Liver (tissue), 3 donors: ENCODE results near the gene JCAD.
"Not testable (repeated sequence)": the region's sequence is repeated elsewhere in the genome, so short reads cannot be mapped to it uniquely, and the experiment has no call there.

Experiments
- FOXA1 ChIP-seq: IDR thresholded peaks from 2 replicates; pipeline ENCODE4 v1.6.1; 2016; ENCODE audit warnings: antibody characterized with exemption
- GABPA ChIP-seq, 2 donors: IDR thresholded peaks in 1 of 2; conservative IDR thresholded peaks in 1 of 2; 2 replicates each; pipeline ENCODE4 v1.6.1; 2016; ENCODE audit warnings: antibody characterized with exemption in 2 of 2, mild to moderate bottlenecking in 1 of 2, moderate library complexity in 1 of 2
- JUND ChIP-seq, 2 donors: IDR thresholded peaks; 2 replicates each; pipeline ENCODE4 v1.6.1; 2016; ENCODE audit warnings: antibody characterized with exemption in 2 of 2
- RAD21 ChIP-seq, 2 donors: IDR thresholded peaks; 2 replicates each; pipeline ENCODE4 v1.6.1; 2016; ENCODE audit warnings: antibody characterized with exemption in 2 of 2, mild to moderate bottlenecking in 2 of 2
- SP1 ChIP-seq: IDR thresholded peaks from 2 replicates; pipeline ENCODE4 v1.6.1; 2018; ENCODE audit warnings: antibody characterized with exemption, mild to moderate bottlenecking
- YY1 ChIP-seq: IDR thresholded peaks from 2 replicates; pipeline ENCODE4 v1.6.1; 2016; ENCODE audit warnings: antibody characterized with exemption, mild to moderate bottlenecking
- TF ChIP-seq, protein P1 (sequence below): fragments of 150-350 bp; IDR thresholded peaks from 2 replicates; pipeline ENCODE4 v1.5.1; 2017; ENCODE audit warnings: improper control_type of control experiment, low read depth, low read length; ENCODE audit not compliant: missing input control
- TF ChIP-seq, protein P2 (sequence below): IDR thresholded peaks from 2 replicates; pipeline ENCODE4 v1.6.1; 2016; ENCODE audit warnings: antibody characterized with exemption
- TF ChIP-seq, protein P3 (sequence below): IDR thresholded peaks from 2 replicates; pipeline ENCODE4 v1.6.1; 2016; ENCODE audit warnings: antibody characterized with exemption, mild to moderate bottlenecking
- donor health status: healthy.
- donor health status: healthy.

- TF ChIP-seq, protein P1, sequence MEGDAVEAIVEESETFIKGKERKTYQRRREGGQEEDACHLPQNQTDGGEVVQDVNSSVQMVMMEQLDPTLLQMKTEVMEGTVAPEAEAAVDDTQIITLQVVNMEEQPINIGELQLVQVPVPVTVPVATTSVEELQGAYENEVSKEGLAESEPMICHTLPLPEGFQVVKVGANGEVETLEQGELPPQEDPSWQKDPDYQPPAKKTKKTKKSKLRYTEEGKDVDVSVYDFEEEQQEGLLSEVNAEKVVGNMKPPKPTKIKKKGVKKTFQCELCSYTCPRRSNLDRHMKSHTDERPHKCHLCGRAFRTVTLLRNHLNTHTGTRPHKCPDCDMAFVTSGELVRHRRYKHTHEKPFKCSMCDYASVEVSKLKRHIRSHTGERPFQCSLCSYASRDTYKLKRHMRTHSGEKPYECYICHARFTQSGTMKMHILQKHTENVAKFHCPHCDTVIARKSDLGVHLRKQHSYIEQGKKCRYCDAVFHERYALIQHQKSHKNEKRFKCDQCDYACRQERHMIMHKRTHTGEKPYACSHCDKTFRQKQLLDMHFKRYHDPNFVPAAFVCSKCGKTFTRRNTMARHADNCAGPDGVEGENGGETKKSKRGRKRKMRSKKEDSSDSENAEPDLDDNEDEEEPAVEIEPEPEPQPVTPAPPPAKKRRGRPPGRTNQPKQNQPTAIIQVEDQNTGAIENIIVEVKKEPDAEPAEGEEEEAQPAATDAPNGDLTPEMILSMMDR: not testable (repeated sequence)
- TF ChIP-seq, protein P2, sequence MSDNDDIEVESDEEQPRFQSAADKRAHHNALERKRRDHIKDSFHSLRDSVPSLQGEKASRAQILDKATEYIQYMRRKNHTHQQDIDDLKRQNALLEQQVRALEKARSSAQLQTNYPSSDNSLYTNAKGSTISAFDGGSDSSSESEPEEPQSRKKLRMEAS: not testable (repeated sequence)
- TF ChIP-seq GABPA (IDR thresholded peaks at IDR 0.05 in 1 of 2, conservative IDR thresholded peaks at IDR 0.05 in 1 of 2); YY1; RAD21 (IDR thresholded peaks at IDR 0.05); FOXA1; JUND (IDR thresholded peaks at IDR 0.05); SP1: not testable (repeated sequence)
- TF ChIP-seq, protein P3, sequence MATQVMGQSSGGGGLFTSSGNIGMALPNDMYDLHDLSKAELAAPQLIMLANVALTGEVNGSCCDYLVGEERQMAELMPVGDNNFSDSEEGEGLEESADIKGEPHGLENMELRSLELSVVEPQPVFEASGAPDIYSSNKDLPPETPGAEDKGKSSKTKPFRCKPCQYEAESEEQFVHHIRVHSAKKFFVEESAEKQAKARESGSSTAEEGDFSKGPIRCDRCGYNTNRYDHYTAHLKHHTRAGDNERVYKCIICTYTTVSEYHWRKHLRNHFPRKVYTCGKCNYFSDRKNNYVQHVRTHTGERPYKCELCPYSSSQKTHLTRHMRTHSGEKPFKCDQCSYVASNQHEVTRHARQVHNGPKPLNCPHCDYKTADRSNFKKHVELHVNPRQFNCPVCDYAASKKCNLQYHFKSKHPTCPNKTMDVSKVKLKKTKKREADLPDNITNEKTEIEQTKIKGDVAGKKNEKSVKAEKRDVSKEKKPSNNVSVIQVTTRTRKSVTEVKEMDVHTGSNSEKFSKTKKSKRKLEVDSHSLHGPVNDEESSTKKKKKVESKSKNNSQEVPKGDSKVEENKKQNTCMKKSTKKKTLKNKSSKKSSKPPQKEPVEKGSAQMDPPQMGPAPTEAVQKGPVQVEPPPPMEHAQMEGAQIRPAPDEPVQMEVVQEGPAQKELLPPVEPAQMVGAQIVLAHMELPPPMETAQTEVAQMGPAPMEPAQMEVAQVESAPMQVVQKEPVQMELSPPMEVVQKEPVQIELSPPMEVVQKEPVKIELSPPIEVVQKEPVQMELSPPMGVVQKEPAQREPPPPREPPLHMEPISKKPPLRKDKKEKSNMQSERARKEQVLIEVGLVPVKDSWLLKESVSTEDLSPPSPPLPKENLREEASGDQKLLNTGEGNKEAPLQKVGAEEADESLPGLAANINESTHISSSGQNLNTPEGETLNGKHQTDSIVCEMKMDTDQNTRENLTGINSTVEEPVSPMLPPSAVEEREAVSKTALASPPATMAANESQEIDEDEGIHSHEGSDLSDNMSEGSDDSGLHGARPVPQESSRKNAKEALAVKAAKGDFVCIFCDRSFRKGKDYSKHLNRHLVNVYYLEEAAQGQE: not testable (repeated sequence)
These were observed 40.3 kb upstream of the JCAD start for GRCh38 chr10:30099706-30100105.
